Activated T-helper 9 cell treated with anti-CD3 and anti-CD28 coated beads, Interleukin-2, amount 50 U/mL, for 16 hours (primary cell): ENCODE measurements around the gene CCDC152.

Experiments
- DNase-seq: peaks from one replicate; pipeline ENCODE4 v3.0.0-alpha.2; 2020; ENCODE audit warnings: low read depth

CCDC152 gene

DNA sequence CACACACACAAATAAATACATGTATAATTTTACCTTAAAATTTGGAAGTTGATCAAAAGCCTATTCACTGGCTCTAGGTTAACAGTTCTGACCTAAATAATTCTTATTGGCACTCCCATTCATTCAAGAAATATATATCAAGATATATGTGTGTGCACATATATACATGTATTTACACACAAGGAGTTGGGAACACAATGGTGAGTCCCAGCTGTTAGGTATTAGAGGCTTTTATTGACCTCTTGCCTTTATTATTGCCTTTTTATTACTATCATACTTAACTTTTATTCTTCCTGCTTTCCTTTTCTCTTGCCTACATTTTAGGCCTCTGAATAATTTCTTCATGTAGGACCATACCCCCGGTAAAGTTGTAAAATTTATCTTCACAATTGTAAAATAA, 25.0 kb downstream of the CCDC152 start:
- no peak for DNase-seq

DNA sequence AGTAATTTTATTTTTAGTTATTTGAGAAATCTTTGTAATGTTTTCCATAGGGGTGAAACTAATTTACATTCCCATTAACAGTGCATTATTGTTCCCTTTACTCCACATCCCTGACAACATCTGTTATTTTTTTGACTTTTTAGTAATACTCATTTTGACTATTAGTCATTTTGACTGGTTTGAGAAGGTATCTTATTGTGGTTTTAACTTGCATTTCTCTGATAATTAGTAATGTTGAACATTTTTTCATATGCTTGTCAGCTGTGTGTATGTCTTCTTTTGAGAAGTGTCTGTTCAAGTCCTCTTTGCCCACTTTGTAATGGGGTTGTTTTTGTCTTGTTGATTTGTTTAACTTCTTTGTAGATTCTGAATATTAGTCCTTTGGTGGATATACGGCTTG, 27.5 kb downstream of the CCDC152 start:
- no peak for DNase-seq

DNA sequence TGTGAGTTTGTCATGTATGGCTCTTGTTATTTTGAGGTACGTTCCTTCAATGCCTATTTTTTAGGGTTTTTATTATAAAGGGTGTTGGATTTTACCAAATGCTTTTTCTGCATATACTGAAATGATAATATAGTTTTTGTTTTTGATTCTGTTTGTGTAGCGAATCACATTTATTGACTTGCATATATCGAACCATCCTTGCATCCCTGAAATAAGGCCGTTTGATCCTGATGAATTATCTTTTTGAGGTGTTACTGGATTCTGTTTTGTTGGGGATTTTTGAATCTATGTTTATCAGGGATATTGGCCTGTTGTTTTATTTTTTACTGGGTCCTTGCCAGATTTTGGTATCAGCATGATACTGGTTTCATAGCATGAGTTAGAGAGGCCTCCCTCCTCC, 29.1 kb downstream of the CCDC152 start:
- DNase-seq, result no peak

DNA sequence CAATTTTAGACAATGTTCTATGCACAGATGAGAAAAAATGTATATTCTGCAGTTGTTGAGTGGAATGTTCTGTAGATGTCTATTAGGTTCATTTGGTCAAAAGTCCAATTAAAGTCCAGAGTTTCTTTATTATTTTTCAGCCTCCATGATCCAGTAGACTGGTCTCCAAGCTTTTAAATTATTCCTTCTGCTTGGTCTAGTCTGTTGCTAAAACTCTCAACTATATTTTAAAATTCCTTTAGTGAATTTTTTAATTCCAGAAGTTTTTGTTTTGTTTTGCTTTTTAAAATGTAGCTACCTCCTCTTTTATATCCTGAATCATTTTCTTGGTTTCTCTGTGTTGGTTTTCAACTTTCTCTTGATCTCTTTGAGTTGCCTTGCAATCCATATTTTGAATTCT, 30.5 kb downstream of the CCDC152 start:
- DNase-seq, result no peak

DNA sequence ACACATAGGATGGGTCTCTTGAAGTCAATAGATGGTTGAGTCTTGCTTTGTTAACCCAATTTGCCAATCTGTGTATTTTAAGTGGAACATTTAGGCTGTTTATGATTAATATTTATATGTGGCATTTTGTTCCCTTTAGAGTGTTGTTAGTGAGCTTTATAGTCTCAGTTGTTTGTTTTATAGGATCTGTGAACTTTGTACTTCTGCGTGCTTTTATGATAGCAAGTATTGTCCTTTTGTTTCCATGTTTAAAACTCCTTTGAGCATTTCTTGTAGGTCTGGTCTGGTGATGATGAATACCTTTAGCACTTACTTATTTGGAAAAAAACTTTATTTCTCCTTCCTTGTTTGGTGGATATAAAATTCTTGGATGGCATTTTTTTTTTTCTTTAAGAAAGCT, 31.2 kb downstream of the CCDC152 start:
- DNase-seq, result no peak

DNA sequence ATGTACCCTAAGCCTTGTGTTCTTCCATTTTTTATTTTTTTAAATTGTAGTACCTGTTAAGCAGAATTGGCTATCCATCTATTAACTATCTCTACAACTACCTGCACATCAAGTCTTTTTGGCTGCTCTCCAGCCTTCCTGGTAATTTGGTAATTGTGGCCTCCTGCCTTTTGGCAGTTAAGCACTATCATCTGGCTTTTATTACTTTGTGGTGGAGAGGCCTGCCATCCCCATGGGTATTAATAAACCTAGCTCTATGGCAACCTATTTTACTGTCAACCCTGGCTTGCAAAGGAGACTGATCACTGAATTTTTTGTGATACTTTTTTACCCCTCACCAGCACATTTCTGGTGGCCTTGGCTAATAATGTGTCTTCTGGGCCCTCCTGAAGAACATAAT, 34.5 kb downstream of the CCDC152 start:
- no peak for DNase-seq

DNA sequence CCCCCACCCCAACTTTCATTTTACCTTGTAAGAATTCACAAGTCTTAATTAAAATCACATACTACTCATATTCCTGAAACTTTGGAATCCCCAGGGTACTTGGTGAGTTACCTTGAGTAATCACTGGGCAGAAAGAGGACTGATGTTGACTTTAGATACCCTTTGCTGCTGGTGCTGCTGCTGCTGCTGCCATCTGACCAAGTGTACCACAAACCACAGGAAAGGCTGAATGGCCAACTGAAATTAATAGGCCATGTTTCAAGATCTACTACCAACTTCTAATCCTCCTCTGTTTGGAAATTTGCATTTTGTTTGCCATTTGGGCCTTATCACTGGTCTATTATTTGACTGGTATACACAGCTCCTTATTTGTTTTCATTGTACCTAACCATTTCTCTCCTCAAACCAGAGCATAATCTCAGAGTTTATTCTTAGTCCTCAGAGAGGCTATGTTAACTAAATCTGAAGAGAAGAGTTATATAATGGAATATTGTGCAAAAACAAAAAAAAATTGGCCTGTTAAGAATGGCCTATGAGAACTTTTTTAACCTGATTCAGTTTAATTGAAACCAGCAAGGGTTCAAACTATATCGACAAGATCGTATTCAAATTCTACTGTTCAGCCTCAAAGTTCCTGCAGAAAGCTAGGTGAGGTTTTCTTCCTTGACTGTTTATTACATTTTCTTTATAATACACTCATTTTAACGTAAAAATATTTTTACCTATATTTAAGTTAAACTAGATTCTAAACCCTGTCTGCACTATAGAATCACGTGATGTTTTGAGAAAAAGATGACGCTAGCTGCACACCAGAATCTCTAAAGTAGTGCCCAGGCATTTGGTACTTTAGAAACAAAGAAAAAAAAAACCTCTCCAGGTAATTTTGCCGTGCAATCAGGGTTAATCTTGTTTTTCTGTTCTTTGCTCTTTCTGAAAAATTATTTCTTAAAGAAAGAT, 41.9 kb downstream of the CCDC152 start:
- DNase-seq, result no peak

DNA sequence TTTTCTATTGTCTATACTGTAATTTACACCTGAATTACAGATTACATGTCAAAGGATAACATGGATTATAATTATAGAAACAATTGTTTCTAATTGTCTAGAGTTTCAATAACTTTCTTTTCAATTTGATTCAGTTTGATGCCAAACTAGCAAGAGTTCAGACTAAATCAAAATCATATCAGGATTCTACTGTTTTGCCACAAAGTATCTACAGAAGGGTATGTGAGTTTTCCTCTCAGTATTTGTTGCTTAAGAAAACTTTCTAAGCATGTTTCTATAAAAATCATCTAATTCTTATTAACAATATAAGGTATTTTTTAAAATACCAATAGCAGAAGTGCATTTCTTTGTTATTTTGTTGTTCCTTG, 42.6 kb downstream of the CCDC152 start:
- no peak for DNase-seq

DNA sequence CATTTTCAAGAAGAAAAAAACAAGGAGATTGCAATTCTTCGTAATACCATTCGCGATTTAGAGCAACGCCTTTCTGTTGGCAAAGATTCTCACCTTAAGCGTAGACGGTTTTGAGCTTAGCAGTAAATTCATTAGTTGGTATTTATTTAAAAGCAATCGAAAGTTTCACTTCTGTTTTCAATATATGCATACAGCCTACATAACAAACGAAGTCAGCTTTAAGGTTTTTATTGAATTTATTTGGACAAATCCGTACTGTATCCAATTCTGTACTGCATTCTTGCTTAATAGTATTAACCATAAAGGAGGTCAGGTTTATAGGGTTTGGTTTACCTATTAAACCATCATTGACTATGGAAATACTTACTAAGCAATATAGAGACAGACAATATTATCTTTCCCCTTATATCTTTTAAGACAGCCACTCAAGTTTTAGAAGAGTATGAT, 43.1 kb downstream of the CCDC152 start:
- DNase-seq, result no peak

DNA sequence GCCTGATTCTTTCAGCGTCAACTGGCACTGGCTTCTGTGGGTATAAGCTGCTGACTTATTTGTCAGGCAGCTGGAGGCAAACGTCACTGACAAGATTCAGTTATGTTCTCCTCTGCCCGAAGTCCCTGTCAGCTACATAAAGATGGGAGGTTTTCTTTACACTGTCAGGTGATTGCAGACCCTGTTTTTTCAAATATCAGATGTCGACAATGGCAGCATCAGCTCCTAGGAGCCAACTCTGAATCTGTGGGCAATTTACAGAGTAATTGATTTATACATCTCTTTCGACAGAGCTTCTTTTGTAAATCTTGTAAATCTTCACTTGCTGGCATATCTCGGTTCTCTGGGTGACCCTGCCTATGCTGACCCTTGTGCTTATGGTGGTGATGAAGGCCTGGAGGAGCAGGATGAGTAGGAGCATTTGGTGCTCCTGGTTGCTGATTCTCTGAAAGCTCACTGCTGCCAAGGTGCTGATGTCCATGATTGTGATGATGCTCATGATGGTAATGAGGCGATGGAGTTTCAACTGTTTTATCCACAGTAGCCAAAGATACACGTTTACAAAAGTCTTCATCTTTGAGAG, 44.2 kb downstream of the CCDC152 start:
- DNase-seq, result no peak

DNA sequence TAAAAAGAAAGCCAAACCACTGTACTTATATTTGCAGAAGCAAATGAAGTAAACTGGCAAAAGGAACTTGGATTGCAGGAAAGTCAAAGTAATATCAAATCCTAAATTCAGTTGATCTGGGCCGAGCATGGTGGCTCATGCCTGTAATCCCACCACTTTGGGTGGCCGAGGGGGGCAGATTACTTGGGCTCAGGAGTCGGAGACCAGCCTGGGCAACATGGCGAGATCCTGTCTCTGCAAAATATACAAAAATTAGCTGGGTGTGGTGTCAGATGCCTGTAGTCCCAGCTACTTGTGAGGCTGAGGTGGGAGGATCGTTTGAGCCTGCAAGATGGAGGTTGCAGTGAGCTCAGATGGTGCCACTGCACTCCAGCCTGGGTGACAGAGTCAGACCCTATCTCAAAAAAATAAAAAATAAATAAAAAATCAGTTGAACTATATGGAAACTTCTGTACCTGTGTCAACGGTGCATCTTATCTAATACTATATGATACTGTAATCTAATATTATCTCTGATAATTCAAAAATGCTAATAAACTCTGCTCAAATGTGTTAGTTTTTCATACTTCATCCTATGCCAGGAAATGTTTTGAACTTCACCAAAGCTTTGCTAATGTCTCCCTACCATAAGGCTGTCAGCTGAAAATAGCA, 45.0 kb downstream of the CCDC152 start:
- no peak for DNase-seq

DNA sequence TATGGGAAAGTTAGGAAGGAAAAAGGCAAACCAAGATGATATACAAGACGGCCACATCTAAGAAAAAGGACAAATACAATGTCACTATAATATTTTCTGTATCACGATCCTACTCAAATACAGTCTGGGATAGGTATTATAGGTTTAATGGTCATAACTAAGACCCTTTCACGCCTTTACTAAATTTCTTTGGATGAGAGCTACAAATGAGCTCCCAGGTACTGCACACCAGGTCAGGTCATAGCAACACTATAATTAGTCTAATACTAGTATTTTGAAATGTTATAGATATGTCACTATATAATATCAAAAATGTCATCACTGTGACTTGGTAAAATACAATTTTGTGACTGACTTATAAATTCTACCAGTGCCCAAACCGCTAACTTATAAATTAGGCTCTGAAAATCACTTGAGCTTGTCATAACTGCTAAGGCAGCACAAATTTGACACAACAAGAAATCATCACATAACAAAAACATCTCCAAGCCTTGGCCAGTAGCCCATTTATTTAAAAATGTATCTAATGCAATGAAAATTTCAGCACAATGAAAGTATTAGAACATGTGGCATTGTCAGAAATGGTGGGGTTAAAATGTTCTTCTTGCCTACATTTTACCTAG, 48.2 kb downstream of the CCDC152 start:
- no peak for DNase-seq

DNA sequence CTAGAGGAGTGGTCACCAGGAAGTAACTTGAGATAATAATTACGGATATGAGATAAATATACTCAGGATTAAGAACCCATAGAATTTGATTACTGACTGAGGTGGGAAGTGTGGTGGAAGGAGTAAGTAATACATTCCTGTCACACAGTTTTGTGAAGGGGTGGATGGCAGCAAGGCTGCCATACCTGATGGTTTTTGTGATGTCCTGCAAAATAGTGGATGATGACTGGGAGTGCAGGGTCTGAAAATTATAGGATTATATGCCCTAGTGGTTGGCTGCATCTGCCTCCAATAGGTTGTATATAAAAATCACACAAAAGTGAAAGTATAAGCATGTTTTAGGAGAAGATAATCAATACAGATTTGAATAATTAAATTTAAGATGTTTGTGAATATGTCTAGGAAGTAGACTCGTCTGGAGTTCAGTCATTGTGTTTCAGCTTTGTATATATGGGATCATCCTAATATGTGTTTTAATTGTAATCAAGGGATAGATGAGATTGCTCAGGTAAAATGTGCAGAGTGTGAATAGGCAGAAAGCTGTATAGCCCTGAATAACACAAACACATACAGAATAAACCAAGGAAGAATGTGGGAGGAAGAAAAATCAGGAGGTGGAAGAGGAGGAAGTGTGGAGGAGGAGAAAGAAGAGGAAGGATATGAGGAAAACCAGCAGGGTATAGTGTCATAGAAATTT, 49.5 kb downstream of the CCDC152 start:
- no peak for DNase-seq

DNA sequence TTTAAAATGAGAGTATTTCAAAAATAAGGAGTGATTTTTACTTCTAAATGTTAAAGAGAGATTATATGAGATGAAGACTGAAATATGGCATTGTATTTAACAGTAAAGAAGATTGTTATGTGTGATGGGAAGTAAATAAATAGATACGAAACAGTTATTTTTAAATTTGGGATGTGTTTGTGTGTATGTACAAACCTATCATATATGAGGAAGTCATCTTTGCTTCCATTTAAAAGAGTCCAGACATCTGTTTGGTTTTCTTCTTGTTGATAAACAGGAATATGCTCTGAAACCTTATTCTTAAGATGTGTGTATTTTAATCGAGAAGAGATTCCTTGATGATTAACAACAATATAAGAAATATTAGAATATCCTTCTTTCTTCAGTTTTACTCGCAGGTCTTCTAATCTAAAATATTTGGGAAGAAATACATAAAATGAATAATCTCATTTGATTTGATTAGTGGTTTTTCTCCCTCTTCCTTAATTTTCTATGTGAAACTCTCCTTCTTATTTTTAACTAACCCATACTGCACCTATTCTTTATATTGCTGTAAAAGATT, 50.2 kb downstream of the CCDC152 start:
- no peak for DNase-seq

DNA sequence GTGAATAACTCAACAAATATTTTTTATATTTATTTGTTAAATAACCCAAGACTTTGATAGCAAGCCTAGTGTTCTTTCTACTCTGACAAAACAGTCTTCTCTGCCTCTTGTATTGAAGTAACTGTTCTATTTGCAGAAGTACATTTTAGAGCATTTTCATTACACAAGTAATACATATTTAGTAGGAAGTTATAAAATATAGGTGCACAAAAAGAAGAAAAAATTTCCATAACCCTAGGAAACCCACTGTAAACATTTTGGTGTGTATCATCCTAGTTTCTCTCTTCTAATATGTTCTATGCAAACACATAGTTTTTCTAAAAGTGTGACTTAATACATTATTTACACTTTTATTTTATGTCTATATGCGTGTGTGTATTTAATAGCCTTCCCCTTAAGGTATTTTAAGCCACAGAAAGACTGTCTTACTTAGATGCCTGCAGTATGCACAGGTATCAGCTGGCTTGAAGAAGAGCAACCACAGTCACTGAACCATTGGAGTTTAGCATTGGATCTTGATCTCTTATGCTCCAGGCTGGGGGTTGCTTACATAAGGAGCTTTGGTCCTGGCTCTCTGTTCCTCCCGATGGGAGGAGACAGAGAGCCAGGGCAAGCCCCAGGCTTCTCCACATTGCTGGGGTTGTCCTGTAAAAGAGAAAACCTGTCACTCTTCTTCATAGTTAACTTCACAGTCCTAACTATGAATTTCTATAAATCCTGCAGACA, 51.3 kb downstream of the CCDC152 start:
- DNase-seq, result no peak

DNA sequence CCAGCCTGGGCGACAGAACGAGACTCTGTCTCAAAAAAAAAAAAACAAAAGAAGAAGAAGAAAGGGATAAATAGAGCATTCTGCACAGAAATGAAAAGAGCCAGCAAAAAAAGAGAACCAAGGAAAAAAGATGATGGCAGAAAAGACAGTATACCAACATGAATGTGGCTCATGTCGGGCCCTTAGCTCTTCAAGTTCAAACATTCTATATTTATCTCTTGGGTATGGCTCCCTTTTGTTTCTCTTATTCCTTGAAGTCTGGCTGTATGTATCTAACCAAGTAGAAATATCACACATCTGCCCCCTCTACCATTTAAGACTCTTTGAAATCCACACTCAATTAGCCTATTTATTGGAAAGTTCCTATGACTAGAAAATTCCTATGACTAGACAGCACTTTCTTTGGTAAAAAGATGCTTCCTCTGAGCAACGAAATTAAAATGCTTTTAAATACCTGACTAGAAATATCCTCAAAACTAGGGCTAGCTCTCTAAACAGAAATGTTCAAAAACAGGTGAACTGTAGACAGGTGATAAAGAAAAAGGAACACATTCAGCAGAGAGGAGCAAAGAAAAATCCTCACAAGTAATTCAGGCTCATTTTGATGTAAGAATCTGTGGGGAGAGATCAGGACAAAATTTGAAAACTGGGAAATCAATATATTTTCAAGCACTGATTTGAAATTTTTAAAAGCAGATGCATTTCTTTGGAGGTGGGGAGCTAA, 52.4 kb downstream of the CCDC152 start:
- DNase-seq, result no peak

DNA sequence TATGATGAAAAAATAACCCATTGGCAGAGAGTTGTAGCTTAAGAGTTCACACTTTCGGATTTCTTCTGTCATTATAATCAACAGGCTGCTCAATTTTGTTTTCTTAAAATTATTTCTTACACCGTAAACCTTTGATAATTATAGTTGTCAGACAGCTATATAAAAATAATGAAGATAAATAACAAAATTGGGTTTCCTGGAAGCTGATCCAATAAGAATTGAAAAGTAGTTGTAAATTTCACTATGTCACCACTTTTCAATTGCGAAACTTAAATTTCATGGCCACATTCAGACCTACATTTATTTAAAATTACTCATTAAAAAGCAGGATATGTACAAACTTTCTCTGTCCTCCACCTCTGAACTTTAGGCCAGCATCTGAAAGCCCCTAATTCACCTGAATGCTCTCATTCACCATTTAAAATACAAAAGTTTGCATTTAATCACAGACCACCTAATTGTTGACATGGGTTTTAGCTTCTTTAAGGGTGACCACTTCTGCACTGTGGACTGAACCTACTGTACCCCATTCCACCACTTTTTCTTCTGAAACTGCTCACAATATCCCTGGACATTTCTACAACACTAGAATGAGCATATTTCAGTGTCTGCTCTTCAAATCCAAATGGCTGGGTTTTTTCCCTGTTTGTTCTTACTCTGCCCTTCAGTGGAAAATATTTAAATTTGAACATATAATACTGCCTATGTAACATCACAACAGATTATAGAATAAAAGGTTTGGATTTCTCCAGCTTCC, 54.4 kb downstream of the CCDC152 start:
- no peak for DNase-seq

DNA sequence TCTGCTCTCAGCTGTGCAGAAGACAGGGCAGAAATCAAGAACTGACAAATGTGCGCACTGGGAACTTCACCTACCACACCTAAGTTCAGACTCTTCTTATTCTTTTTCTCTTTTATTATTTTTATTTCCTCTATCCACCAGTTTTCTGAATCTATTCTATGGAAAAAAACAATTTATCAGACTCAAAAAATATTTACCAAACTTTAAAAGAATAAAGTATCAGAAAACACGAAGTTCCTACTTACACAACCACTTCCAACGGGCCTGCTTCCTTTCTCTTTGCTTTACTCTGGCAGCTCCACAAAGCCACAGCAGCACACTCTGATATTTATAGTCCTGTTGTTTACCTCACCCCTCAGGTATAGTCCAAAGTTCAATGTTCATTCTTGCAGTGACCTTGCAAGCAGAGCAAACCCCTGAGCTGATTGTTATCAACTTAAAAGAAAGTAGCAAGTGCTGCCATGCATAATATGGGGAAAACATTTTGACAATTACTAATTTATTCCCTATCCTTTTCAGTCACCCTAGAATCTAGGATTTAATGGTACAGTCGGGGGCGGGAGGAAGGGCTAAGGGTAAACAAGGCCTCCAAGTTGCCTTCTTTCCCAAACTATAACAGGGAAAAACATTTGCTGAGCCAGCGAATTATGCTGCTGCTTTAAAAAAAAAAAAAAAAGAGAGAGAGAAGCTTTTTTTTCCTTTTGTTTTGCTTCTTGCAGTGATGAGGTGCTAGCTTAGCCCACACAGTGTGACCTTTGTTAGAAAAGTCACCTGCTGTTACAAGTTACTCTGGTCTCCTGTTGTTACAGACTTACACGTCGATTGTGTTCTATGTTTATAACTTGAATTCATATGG, 55.2 kb downstream of the CCDC152 start, which contains the start of gene SELENOP:
Gene SELENOP (minus strand): TSS at position 302 of the 856 bp plus-strand sequence. CDS start 3,539 bp downstream, outside the sequence.
- DNase-seq, result no peak
